ENCODE measurements around the gene SYNM.

Gene SYNM

GRCh38 chr15:99114511-99115299 lies 9.8 kb downstream of the SYNM start:
- Histone ChIP-seq H3K4me2 (ENCODE audit: low read depth, low read length) (no peak overlapping the region), H4K20me1 (ENCODE audit: insufficient read depth, low read length) (no peaks in the 10 kb centered on the region), H2AFZ (ENCODE audit: low read length) (no peak overlapping the region), H3K9me3 (replicated peaks; ENCODE audit: insufficient read depth, low read length) (no peaks in the 10 kb centered on the region), H3K27ac (ENCODE audit: low read length) (no peak overlapping the region), H3K9ac (ENCODE audit: low read length) (no peak overlapping the region), H3K4me1 (ENCODE audit: low read length) (no peaks in the 10 kb centered on the region), H3K9me2 (replicated peaks; ENCODE audit: insufficient read depth, low read length) (no peaks in the 10 kb centered on the region), H3K27me3 (replicated peaks; ENCODE audit: insufficient read depth, low read length) (no peaks in the 10 kb centered on the region), H3K79me2 (ENCODE audit: low read length) (no peaks in the 10 kb centered on the region), H3K36me3 (replicated peaks; ENCODE audit: insufficient read depth, low read length) (no peaks in the 10 kb centered on the region), H3K4me3 (ENCODE audit: low read length) (no peak overlapping the region), H3F3A (ENCODE audit: insufficient read depth, low read length) (no peaks in the 10 kb centered on the region)
- DNase-seq: no peak
- TF ChIP-seq EZH2 (optimal IDR thresholded peaks at IDR 0.05; ENCODE audit: low read depth, low read length) (no peak), EZH2phosphoT487 (IDR thresholded peaks at IDR 0.05; ENCODE audit: low read length) (no peak), CTCF (IDR thresholded peaks at IDR 0.05; ENCODE audit: low read length) (no peak)

GRCh38 chr15:99115300-99116215 lies 10.7 kb downstream of the SYNM start:
- Histone ChIP-seq H3K9ac (ENCODE audit: low read length) (no peak overlapping the region), H3K27ac (ENCODE audit: low read length) (no peak overlapping the region), H3K4me2 (ENCODE audit: low read depth, low read length) (no peak overlapping the region), H3K9me3 (replicated peaks; ENCODE audit: insufficient read depth, low read length) (no peaks in the 10 kb centered on the region), H3F3A (ENCODE audit: insufficient read depth, low read length) (no peaks in the 10 kb centered on the region), H2AFZ (ENCODE audit: low read length) (no peak overlapping the region), H3K4me3 (ENCODE audit: low read length) (no peak overlapping the region), H3K4me1 (ENCODE audit: low read length) (no peaks in the 10 kb centered on the region), H3K36me3 (replicated peaks; ENCODE audit: insufficient read depth, low read length) (no peaks in the 10 kb centered on the region), H3K9me2 (replicated peaks; ENCODE audit: insufficient read depth, low read length) (no peaks in the 10 kb centered on the region), H3K79me2 (ENCODE audit: low read length) (no peaks in the 10 kb centered on the region), H4K20me1 (ENCODE audit: insufficient read depth, low read length) (no peaks in the 10 kb centered on the region), H3K27me3 (replicated peaks; ENCODE audit: insufficient read depth, low read length) (no peaks in the 10 kb centered on the region)
- no peak for DNase-seq
- TF ChIP-seq CTCF (IDR thresholded peaks at IDR 0.05; ENCODE audit: low read length) (no peak), EZH2 (optimal IDR thresholded peaks at IDR 0.05; ENCODE audit: low read depth, low read length) (no peak), EZH2phosphoT487 (IDR thresholded peaks at IDR 0.05; ENCODE audit: low read length) (no peak)

GRCh38 chr15:99117111-99117510 lies 12.2 kb downstream of the SYNM start:
- Histone ChIP-seq H3K27ac (ENCODE audit: low read length) (no peak overlapping the region), H3K4me2 (ENCODE audit: low read depth, low read length) (no peak overlapping the region), H2AFZ (ENCODE audit: low read length) (no peak overlapping the region), H3K36me3 (replicated peaks; ENCODE audit: insufficient read depth, low read length) (no peaks in the 10 kb centered on the region), H3K4me1 (ENCODE audit: low read length) (no peaks in the 10 kb centered on the region), H3K9me3 (replicated peaks; ENCODE audit: insufficient read depth, low read length) (no peaks in the 10 kb centered on the region), H3F3A (ENCODE audit: insufficient read depth, low read length) (no peaks in the 10 kb centered on the region), H3K9ac (ENCODE audit: low read length) (no peak overlapping the region), H4K20me1 (ENCODE audit: insufficient read depth, low read length) (no peaks in the 10 kb centered on the region), H3K79me2 (ENCODE audit: low read length) (no peaks in the 10 kb centered on the region), H3K9me2 (replicated peaks; ENCODE audit: insufficient read depth, low read length) (no peaks in the 10 kb centered on the region), H3K27me3 (replicated peaks; ENCODE audit: insufficient read depth, low read length) (no peaks in the 10 kb centered on the region), H3K4me3 (ENCODE audit: low read length) (no peak overlapping the region)
- TF ChIP-seq EZH2 (optimal IDR thresholded peaks at IDR 0.05; ENCODE audit: low read depth, low read length): no peak
- TF ChIP-seq CTCF (IDR thresholded peaks at IDR 0.05; ENCODE audit: low read length): no peak
- TF ChIP-seq EZH2phosphoT487 (IDR thresholded peaks at IDR 0.05; ENCODE audit: low read length): no peak
- no peak for DNase-seq
